Activated T-helper 1 cell treated with anti-CD3 and anti-CD28 coated beads, Interleukin-12 subunit alpha, Interleukin-12 subunit beta, Interleukin-2, Interleukin-4 antibody, amounts not matched to agents 30 ng/mL and 10 ng/mL and 1 ng/mL, durations not matched to agents 14 hours and 24 hours and 36 hours (primary cell): ENCODE measurements around the gene ABCC2. TPM values are rescaled to one million over a fixed set of nuclear protein-coding genes. Genes with fewer than 3 reads are reported as not detected.
"Not testable (repeated sequence)": the region's sequence is repeated elsewhere in the genome, so short reads cannot be mapped to it uniquely, and the experiment has no call there.

ENCODE experiments used
- DNase-seq: peaks from one replicate; pipeline ENCODE4 v3.0.0; 2021; ENCODE audit warnings: low spot score
- H3K27ac Mint-ChIP-seq: one replicate; pipeline ENCODE4 v1.8.0; 2021; ENCODE audit warnings: mild to moderate bottlenecking, mixed read lengths
- H3K27me3 Mint-ChIP-seq: one replicate; pipeline ENCODE4 v1.8.0; 2022; ENCODE audit warnings: mild to moderate bottlenecking, moderate library complexity, mixed read lengths; ENCODE audit not compliant: insufficient read depth
- H3K36me3 Mint-ChIP-seq: one replicate; pipeline ENCODE4 v1.8.0; 2021; ENCODE audit warnings: low read depth, mixed read lengths
- H3K4me1 Mint-ChIP-seq: one replicate; pipeline ENCODE4 v1.8.0; 2021; ENCODE audit warnings: low read depth, mixed read lengths
- H3K4me3 Mint-ChIP-seq: one replicate; pipeline ENCODE4 v1.8.0; 2021; ENCODE audit warnings: mild to moderate bottlenecking, moderate library complexity, mixed read lengths
- H3K9me3 Mint-ChIP-seq: one replicate; pipeline ENCODE4 v1.8.0; 2021; ENCODE audit warnings: mixed read lengths
- intact Hi-C: fragments of 100-400 bp; cut with micrococcal nuclease; formaldehyde crosslinking; loops from one replicate; pipeline ENCODE4 v1.15.1; 2024
- total RNA-seq: library from RNA; stranded (reverse); gene quantifications from 2 replicates; pipeline ENCODE4 v1.2.3, GENCODE V29; 2022

Gene ABCC2
- total RNA-seq = 0.83 and 1.3 TPM in 2 replicates

DNA sequence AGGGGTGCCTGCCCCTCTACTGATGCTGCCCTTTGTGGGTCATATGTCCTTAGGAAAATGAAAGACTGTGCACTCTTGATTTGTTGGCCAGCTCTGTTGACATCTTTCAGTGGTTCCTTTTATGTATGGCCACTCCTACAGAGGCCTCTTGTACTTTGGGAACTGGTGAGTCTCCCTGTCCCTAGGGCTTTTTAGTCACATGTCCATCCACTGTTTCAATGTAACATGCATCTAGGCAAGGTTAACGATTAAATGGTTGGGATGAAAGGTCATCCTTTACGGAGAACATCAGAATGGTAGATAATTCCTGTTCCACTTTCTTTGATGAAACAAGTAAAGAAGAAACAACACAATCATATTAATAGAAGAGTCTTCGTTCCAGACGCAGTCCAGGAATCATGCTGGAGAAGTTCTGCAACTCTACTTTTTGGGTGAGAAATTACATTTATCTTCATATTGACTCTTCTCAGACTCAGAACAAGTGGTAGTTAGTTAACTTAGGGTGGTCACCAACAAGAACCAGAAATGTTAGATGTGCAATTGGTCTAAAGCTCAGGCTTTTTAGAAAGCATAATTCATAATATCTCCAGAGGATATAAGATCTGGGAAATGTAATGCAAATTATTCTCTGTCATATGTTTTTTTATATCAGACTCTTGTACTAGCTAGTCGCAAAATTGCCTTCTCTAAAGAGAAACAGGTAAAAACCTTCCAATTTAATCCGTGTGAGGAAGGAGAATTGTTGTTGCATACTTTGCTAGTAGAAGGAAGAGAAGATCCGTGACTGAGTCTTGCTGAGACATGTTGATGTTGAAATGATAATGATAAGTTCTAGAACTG, at the start of gene ABCC2:
Gene ABCC2, plus strand, starts transcription at position 194 of the 840 bp plus-strand sequence. Its CDS starts 205 bp downstream, at position 399.
- peaks cover 6% of the 10 kb centered on the region for H3K27me3 Mint-ChIP-seq

GRCh38 chr10:99733366-99733765, 49.1 kb upstream of the ABCC2 start:
- H3K4me1 Mint-ChIP-seq = peaks cover 43% of the 10 kb centered on the region
- H3K4me3 Mint-ChIP-seq = peak overlapping the region; percentile 79
- H3K27ac Mint-ChIP-seq = no peak overlapping the region
- H3K9me3 Mint-ChIP-seq = no peaks in the 10 kb centered on the region
- no peaks in the 10 kb centered on the region for H3K27me3 Mint-ChIP-seq
- intact Hi-C loops = loop anchor here (2.0 to 10.0 kb wide), 4 partner anchors 274 to 801 kb away; partner anchors contain the start of genes BLOC1S2, DNMBP, ERLIN1 and HIF1AN
- no peak for DNase-seq
- H3K36me3 Mint-ChIP-seq = peaks cover 29% of the 10 kb centered on the region

More for the DNA sequence above, at the start of gene ABCC2:
- no peak within 1 kb of the TSS for H3K4me3 Mint-ChIP-seq
- H3K36me3 Mint-ChIP-seq = no peaks in the 10 kb centered on the region
- no peak within 1 kb of the TSS for H3K27ac Mint-ChIP-seq
- peaks cover 6% of the 10 kb centered on the region for H3K4me1 Mint-ChIP-seq
- no peaks in the 10 kb centered on the region for H3K9me3 Mint-ChIP-seq
- no peak for DNase-seq
- intact Hi-C loops = no loop called here

GRCh38 chr10:99734111-99734510, 48.3 kb upstream of the ABCC2 start:
- Mint-ChIP-seq H3K36me3 (peaks cover 30% of the 10 kb centered on the region), H3K4me1 (peaks cover 38% of the 10 kb centered on the region), H3K4me3 (peak overlapping the region; percentile 79)
- not testable (repeated sequence) for DNase-seq, H3K27ac Mint-ChIP-seq, H3K9me3 Mint-ChIP-seq, H3K27me3 Mint-ChIP-seq
- intact Hi-C loops = loop anchor here (5.0 to 10.0 kb wide), 3 partner anchors 273 to 801 kb away; partner anchors contain the start of genes BLOC1S2, DNMBP and HIF1AN

DNA sequence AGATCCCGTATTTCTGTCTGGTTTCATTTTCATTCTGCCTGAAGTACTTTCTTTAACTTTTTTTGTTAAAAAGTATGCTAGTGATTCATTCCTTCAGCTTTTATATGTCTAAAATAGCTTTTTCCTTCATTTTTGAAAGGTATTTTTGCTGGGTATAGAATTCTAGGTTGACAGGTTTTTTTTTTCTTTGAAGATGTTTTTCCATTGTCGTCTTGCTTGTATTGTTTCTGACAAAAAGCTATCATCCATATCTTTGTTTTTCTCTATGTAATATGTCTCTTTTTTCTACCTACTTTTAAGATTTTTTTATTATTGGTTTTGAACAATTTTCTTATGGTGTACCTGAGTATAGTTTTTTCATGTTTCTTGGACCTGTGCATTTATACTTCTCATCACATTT, 42.2 kb upstream of the ABCC2 start:
- Mint-ChIP-seq H3K27ac (no peak overlapping the region), H3K4me1 (peaks cover 36% of the 10 kb centered on the region), H3K4me3 (no peak overlapping the region), H3K36me3 (peaks cover 67% of the 10 kb centered on the region), H3K9me3 (peaks cover 24% of the 10 kb centered on the region), H3K27me3 (no peaks in the 10 kb centered on the region)
- no peak for DNase-seq
- intact Hi-C loops = no loop called here

DNA sequence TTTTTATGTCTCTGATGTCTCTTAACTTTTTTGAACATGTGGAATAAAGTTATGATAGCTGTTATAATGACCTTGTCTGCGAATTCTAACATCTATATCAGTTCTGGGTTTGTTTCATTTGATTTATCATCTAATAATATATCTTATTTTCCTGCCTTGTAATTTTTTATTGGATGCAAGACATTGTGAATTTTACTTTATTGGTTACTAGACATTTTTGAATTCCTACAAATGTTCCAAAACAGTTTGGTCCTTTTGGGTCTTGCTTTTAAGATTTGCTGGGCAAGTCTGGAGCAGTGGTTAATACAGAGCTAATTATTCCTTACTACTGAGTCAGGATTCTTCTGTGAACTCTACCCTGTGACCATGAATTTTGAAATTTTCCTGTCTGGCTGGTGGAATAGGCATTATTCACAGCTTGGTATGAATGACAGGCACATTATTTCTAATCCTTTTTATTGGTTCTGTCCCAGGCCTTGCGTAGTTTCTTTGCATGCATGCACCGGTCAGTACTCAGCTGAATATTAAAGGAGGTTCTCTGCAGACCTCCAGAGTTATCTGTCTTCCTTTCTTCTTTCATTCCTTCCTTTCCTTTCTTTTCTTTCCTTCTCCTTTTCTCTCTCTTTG, 41.4 kb upstream of the ABCC2 start:
- intact Hi-C loops = no loop called here
- Mint-ChIP-seq H3K4me1 (peaks cover 32% of the 10 kb centered on the region), H3K36me3 (peaks cover 66% of the 10 kb centered on the region), H3K9me3 (peaks cover 24% of the 10 kb centered on the region), H3K27ac (no peak overlapping the region), H3K27me3 (no peaks in the 10 kb centered on the region), H3K4me3 (no peak overlapping the region)
- no peak for DNase-seq

DNA sequence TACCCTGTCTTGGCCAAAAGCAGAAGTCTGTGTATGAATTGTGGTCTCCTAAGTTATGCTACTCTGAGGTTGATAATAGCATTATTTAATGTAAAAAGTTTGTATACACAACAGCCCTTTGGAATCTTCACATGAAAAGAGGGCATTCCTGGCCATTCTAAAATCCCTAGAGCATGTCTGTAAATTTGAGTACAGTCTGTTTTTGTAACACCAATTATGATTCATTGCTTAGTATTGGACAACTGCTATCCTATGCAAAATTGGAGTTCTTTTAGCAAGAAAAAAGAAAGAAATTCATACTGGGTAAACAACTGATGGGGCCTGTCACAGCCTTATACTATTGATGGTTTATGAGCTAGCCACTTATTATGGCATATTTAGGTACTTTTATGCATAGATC, 40.2 kb upstream of the ABCC2 start:
- Mint-ChIP-seq H3K27ac (no peak overlapping the region), H3K4me3 (no peak overlapping the region), H3K4me1 (peaks cover 26% of the 10 kb centered on the region), H3K27me3 (no peaks in the 10 kb centered on the region), H3K9me3 (peaks cover 24% of the 10 kb centered on the region), H3K36me3 (peaks cover 63% of the 10 kb centered on the region)
- intact Hi-C loops = no loop called here
- DNase-seq = no peak

DNA sequence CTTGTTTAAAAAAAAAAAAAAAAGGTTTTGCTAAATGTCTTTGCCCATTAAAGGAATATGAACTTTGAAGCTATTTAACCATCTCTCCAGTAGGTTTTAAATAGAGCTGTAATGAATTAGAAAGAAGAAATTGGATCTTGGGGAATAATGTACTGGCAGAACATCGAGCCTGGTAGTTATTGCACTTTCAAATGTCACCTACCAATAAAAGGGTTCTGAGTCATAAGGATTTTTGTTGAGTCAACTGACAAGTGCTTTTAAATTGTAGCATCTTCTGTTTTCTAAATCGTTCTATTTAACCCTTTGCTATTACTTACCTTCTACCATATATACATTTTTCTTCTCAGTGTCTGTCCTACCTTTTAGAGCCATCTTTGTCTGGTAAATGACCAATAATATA, 39.7 kb upstream of the ABCC2 start:
- Mint-ChIP-seq H3K27ac (no peak overlapping the region), H3K27me3 (no peaks in the 10 kb centered on the region), H3K4me3 (no peak overlapping the region), H3K4me1 (peaks cover 22% of the 10 kb centered on the region), H3K36me3 (peaks cover 59% of the 10 kb centered on the region), H3K9me3 (peaks cover 24% of the 10 kb centered on the region)
- DNase-seq = no peak
- intact Hi-C loops = no loop called here

- Mint-ChIP-seq H3K36me3 (peaks cover 61% of the 10 kb centered on the region), H3K4me3 (no peak overlapping the region), H3K9me3 (peaks cover 24% of the 10 kb centered on the region), H3K27ac (no peak overlapping the region), H3K4me1 (peaks cover 22% of the 10 kb centered on the region), H3K27me3 (no peaks in the 10 kb centered on the region)
- intact Hi-C loops = no loop called here
- DNase-seq = no peak
Observed at GRCh38 chr10:99743841-99744240, 38.6 kb upstream of the ABCC2 start.

- DNase-seq, H3K4me3 Mint-ChIP-seq, H3K27ac Mint-ChIP-seq, intact Hi-C loops, H3K9me3 Mint-ChIP-seq, H3K27me3 Mint-ChIP-seq: not testable (repeated sequence)
- Mint-ChIP-seq H3K4me1 (peaks cover 22% of the 10 kb centered on the region), H3K36me3 (peaks cover 52% of the 10 kb centered on the region)
Observed at GRCh38 chr10:99746166-99746565, 36.3 kb upstream of the ABCC2 start.

DNA sequence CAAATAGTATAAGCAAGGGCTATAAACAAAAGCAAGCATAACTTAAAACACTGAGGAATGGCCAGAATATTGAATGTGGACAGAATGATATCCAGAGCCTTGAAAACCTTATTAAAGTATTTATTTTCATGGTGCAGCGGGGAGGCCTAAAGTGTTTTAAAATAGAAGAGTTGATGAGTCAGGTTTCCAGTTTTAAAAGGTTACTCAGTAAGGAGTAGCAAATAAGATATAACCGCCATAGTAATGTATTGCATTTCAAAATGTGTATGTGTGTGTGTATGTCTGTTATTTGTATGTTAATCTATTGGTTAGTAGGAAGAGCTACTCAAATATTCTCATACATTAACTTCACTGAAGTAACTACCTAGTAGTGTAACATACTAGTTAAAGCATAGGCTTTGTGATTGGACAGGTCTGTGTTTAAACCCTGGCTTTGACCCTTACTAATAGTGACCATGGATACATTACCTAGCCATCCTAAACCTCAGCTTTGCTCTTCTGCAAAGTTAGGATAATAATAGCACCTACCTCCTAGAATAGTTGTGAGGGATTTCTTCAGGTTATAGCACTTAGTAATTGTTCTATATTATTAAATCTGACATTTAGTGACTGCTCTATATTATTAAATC, 33.5 kb upstream of the ABCC2 start:
- Mint-ChIP-seq H3K27me3 (no peaks in the 10 kb centered on the region), H3K4me3 (no peak overlapping the region), H3K27ac (no peak overlapping the region), H3K36me3 (peaks cover 43% of the 10 kb centered on the region), H3K4me1 (peaks cover 4% of the 10 kb centered on the region), H3K9me3 (no peaks in the 10 kb centered on the region)
- no peak for DNase-seq
- intact Hi-C loops = no loop called here

DNA sequence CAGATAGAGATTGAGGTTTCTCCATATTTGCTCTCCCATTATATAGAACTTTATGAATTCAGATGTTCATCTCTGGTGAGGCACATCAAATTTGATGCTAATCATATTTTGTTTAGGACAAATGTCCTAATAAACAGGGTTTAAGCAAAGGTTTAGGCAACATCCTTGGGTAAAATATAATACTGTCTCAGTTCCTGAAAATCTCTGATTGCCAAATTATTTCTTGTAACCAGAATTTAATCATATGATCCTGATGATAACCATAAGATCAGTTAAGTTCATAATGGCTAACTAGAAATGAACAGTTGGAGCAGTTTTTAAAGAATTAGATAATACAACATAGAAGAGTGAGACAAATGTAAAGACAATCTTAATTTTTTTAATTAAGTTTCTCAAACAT, 31.8 kb upstream of the ABCC2 start:
- no peak for DNase-seq
- Mint-ChIP-seq H3K4me3 (no peak overlapping the region), H3K27ac (no peak overlapping the region), H3K36me3 (peaks cover 50% of the 10 kb centered on the region), H3K4me1 (no peaks in the 10 kb centered on the region), H3K27me3 (no peaks in the 10 kb centered on the region), H3K9me3 (no peaks in the 10 kb centered on the region)
- intact Hi-C loops = no loop called here

GRCh38 chr10:99754670-99755069, 27.8 kb upstream of the ABCC2 start:
- H3K27ac Mint-ChIP-seq = no peak overlapping the region
- no peak for DNase-seq
- no peaks in the 10 kb centered on the region for H3K9me3 Mint-ChIP-seq
- intact Hi-C loops = no loop called here
- no peaks in the 10 kb centered on the region for H3K27me3 Mint-ChIP-seq
- H3K4me1 Mint-ChIP-seq = no peaks in the 10 kb centered on the region
- peaks cover 61% of the 10 kb centered on the region for H3K36me3 Mint-ChIP-seq
- H3K4me3 Mint-ChIP-seq = no peak overlapping the region

DNA sequence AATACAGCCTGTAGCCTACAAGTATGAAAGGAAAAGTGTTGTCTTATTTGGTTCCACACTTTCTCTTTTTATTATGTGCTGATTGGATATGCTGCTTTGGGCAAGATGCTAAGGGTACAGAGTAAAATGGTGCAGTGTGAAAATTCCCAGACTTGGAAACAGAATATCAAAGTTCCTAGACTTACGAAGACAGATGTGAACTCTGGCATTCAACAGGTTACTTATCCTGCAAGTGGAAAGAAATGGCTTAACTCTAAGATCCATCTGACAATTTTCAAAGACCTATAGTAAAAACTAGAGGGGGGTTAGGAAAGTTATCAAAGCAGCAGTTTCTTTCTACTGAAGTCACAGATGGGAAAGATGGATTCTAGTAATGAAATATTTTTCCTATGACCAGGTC, 26.3 kb upstream of the ABCC2 start:
- Mint-ChIP-seq H3K36me3 (peaks cover 61% of the 10 kb centered on the region), H3K4me3 (no peak overlapping the region), H3K9me3 (no peaks in the 10 kb centered on the region), H3K4me1 (no peaks in the 10 kb centered on the region), H3K27ac (no peak overlapping the region), H3K27me3 (no peaks in the 10 kb centered on the region)
- intact Hi-C loops = no loop called here
- no peak for DNase-seq
